Spleen (tissue), 11 donors: ENCODE data around the gene TLE4. TPM values are rescaled to one million over a fixed set of nuclear protein-coding genes. Genes with fewer than 3 reads are reported as not detected.

Experiments used
- DNase-seq: peaks from one replicate; pipeline ENCODE4 v3.0.0-alpha.2; 2020
- H3K27ac ChIP-seq, 8 donors: fragments of 200-600 bp; sonication (generic) in 7 of 8; 1 replicate in 4 of 8; 2 replicates in 4 of 8; pipeline versions ENCODE4 v1.5.0 to v1.8.0; 2016 to 2021; ENCODE audit warnings: inconsistent platforms in 4 of 8, mild to moderate bottlenecking in 4 of 8, moderate library complexity in 1 of 8
- H3K27me3 ChIP-seq, 7 donors: fragments of 200-600 bp; sonication (generic) in 6 of 7; replicated peaks in 1 of 7; 1 replicate in 4 of 7; 2 replicates in 3 of 7; pipeline versions ENCODE4 v1.5.0 to v1.8.0; 2016 to 2021; ENCODE audit warnings: inconsistent platforms in 3 of 7, mild to moderate bottlenecking in 1 of 7
- H3K36me3 ChIP-seq, 6 donors: fragments of 200-600 bp; sonication (generic) in 5 of 6; 1 replicate in 4 of 6; 2 replicates in 2 of 6; pipeline versions ENCODE4 v1.5.0 to v1.8.0; 2016 to 2021; ENCODE audit warnings: inconsistent platforms in 2 of 6
- H3K4me1 ChIP-seq, 6 donors: fragments of 200-600 bp; sonication (generic) in 5 of 6; 1 replicate in 3 of 6; 2 replicates in 3 of 6; pipeline versions ENCODE4 v1.5.0 to v1.8.0; 2016 to 2021; ENCODE audit warnings: inconsistent platforms in 3 of 6
- H3K4me3 ChIP-seq, 8 donors: fragments of 200-600 bp; sonication (generic) in 7 of 8; 1 replicate in 4 of 8; 2 replicates in 4 of 8; pipeline versions ENCODE4 v1.5.0 to v1.8.0; 2016 to 2021; ENCODE audit warnings: inconsistent platforms in 4 of 8, mild to moderate bottlenecking in 4 of 8, moderate library complexity in 2 of 8
- H3K9me3 ChIP-seq, 8 donors: fragments of 200-600 bp; sonication (generic) in 7 of 8; 1 replicate in 4 of 8; 2 replicates in 4 of 8; pipeline versions ENCODE4 v1.5.0 to v1.8.0; 2016 to 2021; ENCODE audit warnings: inconsistent platforms in 4 of 8
- POLR2A ChIP-seq, 3 donors: fragments of 450-650 bp; IDR thresholded peaks; one replicate each; pipeline ENCODE4 v1.5.1; 2017; ENCODE audit warnings: antibody characterized with exemption in 3 of 3, mild to moderate bottlenecking in 1 of 3
- POLR2AphosphoS5 ChIP-seq, 3 donors: sonication (generic); formaldehyde crosslinking; IDR thresholded peaks; one replicate each; pipeline ENCODE4 v1.5.1; 2017; ENCODE audit warnings: antibody characterized with exemption in 3 of 3
- WGBS, 5 donors: extraction: QIAGEN DNeasy Blood & Tissue Kit in 3 of 5; methylation state at CpG; one replicate each; pipeline versions ENCODE4 v1.1.5 to v1.1.7; 2013 to 2018; 5-methylcytosine and 5-hydroxymethylcytosine counted together
- intact Hi-C: fragments of 100-400 bp; cut with DNase I; formaldehyde crosslinking; loops from one replicate; pipeline ENCODE4 v1.15.0; 2023; ENCODE audit warnings: low total_unique reads
- polyA plus RNA-seq, 3 donors: library from polyadenylated mRNA; stranded (reverse); fragments of 200-250 nt; gene quantifications; one replicate each; pipeline ENCODE4 v1.2.1, GENCODE V29; 2013
- total RNA-seq, 7 donors: library from RNA; depleted of rRNA in 3 of 7; stranded (reverse); fragments of >200 nt in 3 of 7; fragmentation: NEBNext Ultra II Directional in 4 of 7; extraction: Animal tissue kit (Norgen Biotek cat#: 25700) in 4 of 7; gene quantifications; one replicate each; pipeline versions ENCODE4 v1.1.0 to v1.2.1, GENCODE V29; 2016 to 2021
- TF ChIP-seq, protein P1 (sequence below), 11 experiments: fragments of 200-600 bp in 7 of 11; fragments of 450-650 bp in 4 of 11; sonication (generic) in 4 of 11; IDR thresholded peaks in 8 of 11; conservative IDR thresholded peaks in 3 of 11; 1 replicate in 7 of 11; 2 replicates in 4 of 11; pipeline versions ENCODE4 v1.4.0 to v1.8.0; 2016 to 2021; ENCODE audit warnings: antibody characterized with exemption in 11 of 11, inconsistent platforms in 4 of 11, mild to moderate bottlenecking in 1 of 11
- donor health status: healthy with polysubstance abuse.
- donor health status: DM: no; HTN: no; CAD: no; lungs with moderate emphysema.
- donor health status: DM: no; HTN: no; CAD: no.
- donor health status: Bipolar disorder and iron deficiency.
- donor health status: healthy.
- donor health status: DM: no; HTN: no; CAD: no.
- donor health status: DM: yes; HTN: yes; CAD: no.

The TLE4 gene
- total and polyA plus RNA-seq, 10 donors, result 7.8 to 92.8 (median 70.5) TPM

DNA sequence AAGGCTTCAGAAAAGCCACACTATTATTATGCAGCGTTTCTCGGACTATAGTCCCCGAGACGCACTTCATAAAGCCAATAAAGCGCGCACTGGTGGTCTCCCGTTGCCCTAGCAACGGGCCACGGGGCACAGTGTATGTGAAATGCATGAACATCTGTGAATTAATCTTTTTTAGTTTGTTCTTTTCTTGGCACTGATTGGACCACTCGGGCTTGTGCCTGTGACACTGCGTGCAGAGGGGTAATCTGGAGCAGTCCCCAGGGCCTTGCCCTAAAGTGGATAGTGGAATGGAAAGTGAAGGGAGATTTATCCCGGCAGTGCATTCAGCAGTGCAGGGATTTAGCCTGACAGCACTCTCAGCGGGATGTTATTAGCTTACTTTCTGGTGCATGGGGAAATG, 92.1 kb downstream of the TLE4 start:
- 85 to 90% (median 86%) methylated on average over 13 of the region's 13 CpGs for WGBS, 5 donors
- H3K27ac ChIP-seq, result no peak overlapping the region
- no peak for DNase-seq
- H3K36me3 ChIP-seq, result peaks cover 0 to 16% (median 2%) of the 10 kb centered on the region in 6 donors
- intact Hi-C loops, result no loop called here
- H3K9me3 ChIP-seq, result no peaks in the 10 kb centered on the region
- TF ChIP-seq POLR2A (IDR thresholded peaks at IDR 0.05) (no peak), POLR2AphosphoS5 (IDR thresholded peaks at IDR 0.05) (no peak)
- TF ChIP-seq, protein P1, sequence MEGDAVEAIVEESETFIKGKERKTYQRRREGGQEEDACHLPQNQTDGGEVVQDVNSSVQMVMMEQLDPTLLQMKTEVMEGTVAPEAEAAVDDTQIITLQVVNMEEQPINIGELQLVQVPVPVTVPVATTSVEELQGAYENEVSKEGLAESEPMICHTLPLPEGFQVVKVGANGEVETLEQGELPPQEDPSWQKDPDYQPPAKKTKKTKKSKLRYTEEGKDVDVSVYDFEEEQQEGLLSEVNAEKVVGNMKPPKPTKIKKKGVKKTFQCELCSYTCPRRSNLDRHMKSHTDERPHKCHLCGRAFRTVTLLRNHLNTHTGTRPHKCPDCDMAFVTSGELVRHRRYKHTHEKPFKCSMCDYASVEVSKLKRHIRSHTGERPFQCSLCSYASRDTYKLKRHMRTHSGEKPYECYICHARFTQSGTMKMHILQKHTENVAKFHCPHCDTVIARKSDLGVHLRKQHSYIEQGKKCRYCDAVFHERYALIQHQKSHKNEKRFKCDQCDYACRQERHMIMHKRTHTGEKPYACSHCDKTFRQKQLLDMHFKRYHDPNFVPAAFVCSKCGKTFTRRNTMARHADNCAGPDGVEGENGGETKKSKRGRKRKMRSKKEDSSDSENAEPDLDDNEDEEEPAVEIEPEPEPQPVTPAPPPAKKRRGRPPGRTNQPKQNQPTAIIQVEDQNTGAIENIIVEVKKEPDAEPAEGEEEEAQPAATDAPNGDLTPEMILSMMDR (IDR thresholded peaks at IDR 0.05 in 8 of 11, conservative IDR thresholded peaks at IDR 0.05 in 3 of 11), result no peak
- H3K4me3 ChIP-seq, result no peak overlapping the region
- H3K4me1 ChIP-seq, result peaks cover 0 to 51% (median 16%) of the 10 kb centered on the region in 6 donors
- no peaks in the 10 kb centered on the region for H3K27me3 ChIP-seq

DNA sequence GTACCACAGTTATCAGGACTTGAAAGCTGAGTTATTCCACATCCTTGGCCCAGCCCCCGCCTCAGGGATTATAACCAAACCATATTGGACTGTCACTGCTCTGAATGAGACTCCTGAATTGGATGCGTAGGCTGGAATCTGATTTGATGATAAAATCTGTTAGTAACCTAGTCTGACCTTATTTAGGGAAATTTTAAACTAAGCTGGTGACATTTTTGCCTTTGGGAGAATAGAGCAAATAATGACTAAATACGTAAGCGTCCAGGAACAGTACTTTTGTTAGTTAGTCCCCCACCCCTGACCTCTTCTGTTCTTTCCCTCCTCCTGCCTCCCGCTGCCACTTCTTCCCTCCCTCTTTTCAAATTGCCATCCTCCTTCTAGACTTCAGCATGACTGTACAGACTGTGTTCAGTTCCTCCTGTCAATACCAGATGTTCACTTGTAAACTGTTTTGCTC, 92.6 kb downstream of the TLE4 start:
- no peaks in the 10 kb centered on the region for H3K9me3 ChIP-seq
- no peak for DNase-seq
- H3K4me3 ChIP-seq, result no peak overlapping the region
- TF ChIP-seq POLR2A (IDR thresholded peaks at IDR 0.05) (no peak), POLR2AphosphoS5 (IDR thresholded peaks at IDR 0.05) (no peak)
- TF ChIP-seq, protein P1 (IDR thresholded peaks at IDR 0.05 in 8 of 11, conservative IDR thresholded peaks at IDR 0.05 in 3 of 11), result no peak
- no peaks in the 10 kb centered on the region for H3K27me3 ChIP-seq
- intact Hi-C loops, result no loop called here
- H3K4me1 ChIP-seq, result peaks cover 0 to 56% (median 16%) of the 10 kb centered on the region in 6 donors
- WGBS, 5 donors, result 72 to 86% (median 78%) methylated on average over 5 of the region's 5 CpGs
- no peak overlapping the region for H3K27ac ChIP-seq
- H3K36me3 ChIP-seq, result peaks cover 0 to 16% (median 2%) of the 10 kb centered on the region in 6 donors

DNA sequence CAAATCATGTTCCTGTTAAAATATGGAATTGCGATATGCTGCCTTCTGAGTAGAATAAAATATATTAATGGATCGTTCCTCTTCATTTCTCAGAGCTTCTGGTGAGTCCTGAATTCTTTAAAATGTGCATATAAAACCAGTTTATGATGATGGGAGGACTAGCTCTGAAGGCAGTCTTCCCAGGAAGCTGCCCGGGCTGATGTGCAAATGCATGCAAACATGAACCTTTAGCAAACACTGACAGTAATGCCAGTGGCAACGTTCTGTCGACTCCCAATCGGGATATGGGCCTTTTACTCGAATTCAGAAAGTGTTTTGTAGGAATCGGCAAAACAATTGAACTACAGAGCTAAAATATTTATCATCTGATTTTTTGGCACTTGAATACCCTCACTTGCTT, 93.6 kb downstream of the TLE4 start:
- Histone ChIP-seq H3K36me3 (peaks cover 0 to 25% (median 2%) of the 10 kb centered on the region in 6 donors), H3K27ac (no peak overlapping the region), H3K9me3 (no peaks in the 10 kb centered on the region), H3K27me3 (no peaks in the 10 kb centered on the region), H3K4me1 (peaks cover 0 to 57% (median 16%) of the 10 kb centered on the region in 6 donors), H3K4me3 (no peak overlapping the region)
- intact Hi-C loops, result no loop called here
- no peak for DNase-seq
- WGBS, 5 donors, result 71 to 86% (median 82%) methylated on average over 8 of the region's 8 CpGs
- TF ChIP-seq POLR2AphosphoS5 (IDR thresholded peaks at IDR 0.05) (no peak), POLR2A (IDR thresholded peaks at IDR 0.05) (no peak)
- TF ChIP-seq, protein P1 (IDR thresholded peaks at IDR 0.05 in 8 of 11, conservative IDR thresholded peaks at IDR 0.05 in 3 of 11), result no peak

DNA sequence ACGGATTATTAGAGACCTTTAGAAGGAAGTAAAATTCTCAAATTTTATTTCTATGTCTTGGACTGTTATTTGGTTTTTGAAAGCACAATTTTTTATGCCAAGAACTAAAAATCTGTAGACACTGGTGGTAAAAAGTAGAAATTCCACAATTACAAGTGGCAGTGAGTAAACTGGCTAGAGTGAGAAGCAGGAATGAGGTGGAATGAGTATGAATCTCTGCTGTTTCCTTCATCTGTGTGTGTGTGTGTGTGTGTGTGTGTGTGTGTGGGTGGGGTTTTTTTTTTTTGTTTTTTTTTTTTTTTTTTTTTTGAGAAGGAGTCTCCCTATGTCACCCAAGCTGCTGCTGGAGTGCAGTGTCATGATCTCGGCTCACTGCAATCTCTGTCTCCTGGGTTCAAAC, 94.2 kb downstream of the TLE4 start:
- Histone ChIP-seq H3K27ac (no peak overlapping the region), H3K9me3 (no peaks in the 10 kb centered on the region), H3K36me3 (peaks cover 0 to 29% (median 2%) of the 10 kb centered on the region in 6 donors), H3K4me3 (no peak overlapping the region), H3K27me3 (no peaks in the 10 kb centered on the region), H3K4me1 (peaks cover 0 to 57% (median 16%) of the 10 kb centered on the region in 6 donors)
- 87 to 93% (median 92%) methylated on average over 2 of the region's 2 CpGs for WGBS, 5 donors
- TF ChIP-seq POLR2A (IDR thresholded peaks at IDR 0.05) (no peak), POLR2AphosphoS5 (IDR thresholded peaks at IDR 0.05) (no peak)
- TF ChIP-seq, protein P1 (IDR thresholded peaks at IDR 0.05 in 8 of 11, conservative IDR thresholded peaks at IDR 0.05 in 3 of 11), result no peak
- intact Hi-C loops, result no loop called here
- no peak for DNase-seq
